C4-2B (cell line): Measurements from ENCODE around the gene GALNT8.

Experiments
- CTCF ChIP-seq: fragments of 450-650 bp; conservative IDR thresholded peaks from 2 replicates; pipeline ENCODE4 v1.5.1; 2017; ENCODE audit warnings: mild to moderate bottlenecking
- ZFX ChIP-seq: fragments of 450-650 bp; IDR thresholded peaks from 2 replicates; pipeline ENCODE4 v1.6.1; 2017

GRCh38 chr12:4744709-4745108 is 24.5 kb downstream of the GALNT8 start:
- TF ChIP-seq CTCF (no peak), ZFX (no peak)
